Keratinocyte (primary cell): Measurements from ENCODE around the gene MYBPC2. TPM values are rescaled to one million over a fixed set of nuclear protein-coding genes. Genes with fewer than 3 reads are reported as not detected.
A peak's percentile ranks its signal among the peaks of the same experiment; 100 is the strongest.

Experiments
- DNase-seq: peaks from one replicate; pipeline ENCODE4 v3.0.0-alpha.2; 2011; ENCODE audit warnings: low read depth, missing footprints, low spot score
- FAIRE-seq: peaks from 2 replicates; lab custom pipeline; 2011; peaks lifted over from hg19 to GRCh38; lab: Jason Lieb, UNC
- H2AFZ ChIP-seq: 2 replicates; pipeline ENCODE4 v1.6.0; 2012; ENCODE audit warnings: low read length, control low read depth, inconsistent platforms; ENCODE audit not compliant: control insufficient read depth
- H3K27ac ChIP-seq: 2 replicates; pipeline ENCODE4 v1.5.1; 2011; ENCODE audit warnings: low read length; ENCODE audit not compliant: control insufficient read depth, insufficient read depth
- H3K27me3 ChIP-seq: 3 replicates; pipeline ENCODE4 v1.6.0; 2011; ENCODE audit warnings: low read length; ENCODE audit not compliant: control insufficient read depth, insufficient read depth; ENCODE audit errors: extremely low read depth
- H3K36me3 ChIP-seq, 2 experiments: 2 replicates in 1 of 2; 3 replicates in 1 of 2; pipeline ENCODE4 v1.5.1; 2011; ENCODE audit warnings: low read length in 2 of 2, mild to moderate bottlenecking in 1 of 2; ENCODE audit not compliant: control insufficient read depth in 2 of 2, insufficient read depth in 2 of 2; ENCODE audit errors: extremely low read depth in 1 of 2
- H3K4me1 ChIP-seq: 3 replicates; pipeline ENCODE4 v1.5.1; 2011; ENCODE audit warnings: low read length; ENCODE audit not compliant: control insufficient read depth, insufficient read depth; ENCODE audit errors: extremely low read depth
- H3K4me2 ChIP-seq: 3 replicates; pipeline ENCODE4 v1.6.0; 2011; ENCODE audit warnings: low read depth, low read length; ENCODE audit not compliant: control insufficient read depth, insufficient read depth; ENCODE audit errors: extremely low read depth
- H3K4me3 ChIP-seq, 3 experiments: fragments of 200-600 bp in 1 of 3; sonication (generic) in 1 of 3; 2 replicates in 2 of 3; 3 replicates in 1 of 3; pipeline ENCODE4 v1.5.1; 2011 to 2016; ENCODE audit warnings: low read length in 3 of 3, mild to moderate bottlenecking in 3 of 3, control low read depth in 2 of 3, inconsistent platforms in 1 of 3, low read depth in 1 of 3, mixed read lengths in 1 of 3, mixed run types in 1 of 3, moderate library complexity in 1 of 3; ENCODE audit not compliant: control insufficient read depth in 2 of 3, insufficient read depth in 2 of 3; ENCODE audit errors: extremely low read depth in 1 of 3
- H3K79me2 ChIP-seq: 2 replicates; pipeline ENCODE4 v1.6.0; 2012; ENCODE audit warnings: low read length; ENCODE audit not compliant: control insufficient read depth, insufficient read depth
- H3K9ac ChIP-seq: 3 replicates; pipeline ENCODE4 v1.6.0; 2011; ENCODE audit warnings: low read length; ENCODE audit not compliant: control insufficient read depth, insufficient read depth; ENCODE audit errors: extremely low read depth
- H3K9me1 ChIP-seq: 3 replicates; pipeline ENCODE4 v1.6.0; 2011; ENCODE audit warnings: low read length; ENCODE audit not compliant: control insufficient read depth, insufficient read depth; ENCODE audit errors: extremely low read depth
- H3K9me3 ChIP-seq: 2 replicates; pipeline ENCODE4 v1.5.1; 2012; ENCODE audit warnings: low read depth, low read length; ENCODE audit not compliant: control insufficient read depth
- H4K20me1 ChIP-seq: 3 replicates; pipeline ENCODE4 v1.6.0; 2011; ENCODE audit warnings: low read length; ENCODE audit not compliant: control insufficient read depth, insufficient read depth; ENCODE audit errors: extremely low read depth
- EZH2 ChIP-seq: IDR thresholded peaks from one replicate; pipeline ENCODE4 v1.6.1; 2012; ENCODE audit warnings: inconsistent platforms, mild to moderate bottlenecking, low read length, moderate library complexity
- dilution Hi-C: fragments of 300-500 bp; cut with MboI; formaldehyde crosslinking; loops from one replicate; pipeline ENCODE4 v1.7.0; 2020; ENCODE audit warnings: low sequenced_read_pairs; ENCODE audit not compliant: extremely low pct_ligation_motif_present
- polyA plus RNA-seq, 5 experiments: library from polyadenylated mRNA; depleted of rRNA in 3 of 5; stranded (reverse) in 3 of 5; stranded (forward) in 1 of 5; unstranded in 1 of 5; fragments of >200 nt; gene quantifications; 1 replicate in 1 of 5; 2 replicates in 3 of 5; 3 replicates in 1 of 5; pipeline versions ENCODE4 v1.2.1 to v1.2.3, GENCODE V29; 2011 to 2012; ENCODE audit warnings: missing spikeins in 2 of 5, low read depth in 1 of 5, low replicate concordance in 1 of 5
- TF ChIP-seq, protein P1 (sequence below), 3 experiments: IDR thresholded peaks in 1 of 3; conservative IDR thresholded peaks in 1 of 3; optimal IDR thresholded peaks in 1 of 3; 2 replicates in 2 of 3; 3 replicates in 1 of 3; pipeline versions ENCODE3 to v1.5.1; 2011; ENCODE audit warnings: low read length in 3 of 3, mild to moderate bottlenecking in 3 of 3, moderate library complexity in 2 of 3, control low read depth in 1 of 3, inconsistent platforms in 1 of 3; ENCODE audit not compliant: insufficient read depth in 2 of 3; ENCODE audit errors: extremely low read depth in 1 of 3

The MYBPC2 gene
- polyA plus RNA-seq, 1 donor (not counting 4 experiments of a cell fraction or from before 2014, with no cell fraction given), result not detected

DNA sequence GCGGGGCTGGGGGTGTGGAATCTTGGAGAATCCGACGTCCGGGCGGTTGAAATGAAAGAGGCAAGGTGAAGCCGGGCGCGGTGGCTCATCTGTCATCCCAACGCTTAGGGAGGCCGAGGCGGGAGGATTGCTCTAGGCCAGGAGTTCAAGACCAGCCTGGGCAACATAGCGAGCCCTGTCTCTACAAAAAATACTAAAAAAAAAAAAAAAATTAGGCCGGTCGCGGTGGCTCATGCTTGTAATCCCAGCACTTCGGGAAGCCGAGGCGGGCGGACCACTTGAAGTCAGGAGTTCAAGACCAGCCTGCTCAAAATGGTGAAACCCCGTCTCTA is 44.2 kb downstream of the MYBPC2 start:
- no peak for DNase-seq
- peak overlapping the region; percentile 74 for H3K4me2 ChIP-seq
- peaks cover 6% of the 10 kb centered on the region for H4K20me1 ChIP-seq
- no peak overlapping the region for H2AFZ ChIP-seq
- H3K79me2 ChIP-seq, result peaks cover 19% of the 10 kb centered on the region
- H3K36me3 ChIP-seq, result peaks cover 7 to 16% of the 10 kb centered on the region in 2 experiments
- dilution Hi-C loops, result no loop called here
- H3K27me3 ChIP-seq, result no peaks in the 10 kb centered on the region
- TF ChIP-seq, protein P1, sequence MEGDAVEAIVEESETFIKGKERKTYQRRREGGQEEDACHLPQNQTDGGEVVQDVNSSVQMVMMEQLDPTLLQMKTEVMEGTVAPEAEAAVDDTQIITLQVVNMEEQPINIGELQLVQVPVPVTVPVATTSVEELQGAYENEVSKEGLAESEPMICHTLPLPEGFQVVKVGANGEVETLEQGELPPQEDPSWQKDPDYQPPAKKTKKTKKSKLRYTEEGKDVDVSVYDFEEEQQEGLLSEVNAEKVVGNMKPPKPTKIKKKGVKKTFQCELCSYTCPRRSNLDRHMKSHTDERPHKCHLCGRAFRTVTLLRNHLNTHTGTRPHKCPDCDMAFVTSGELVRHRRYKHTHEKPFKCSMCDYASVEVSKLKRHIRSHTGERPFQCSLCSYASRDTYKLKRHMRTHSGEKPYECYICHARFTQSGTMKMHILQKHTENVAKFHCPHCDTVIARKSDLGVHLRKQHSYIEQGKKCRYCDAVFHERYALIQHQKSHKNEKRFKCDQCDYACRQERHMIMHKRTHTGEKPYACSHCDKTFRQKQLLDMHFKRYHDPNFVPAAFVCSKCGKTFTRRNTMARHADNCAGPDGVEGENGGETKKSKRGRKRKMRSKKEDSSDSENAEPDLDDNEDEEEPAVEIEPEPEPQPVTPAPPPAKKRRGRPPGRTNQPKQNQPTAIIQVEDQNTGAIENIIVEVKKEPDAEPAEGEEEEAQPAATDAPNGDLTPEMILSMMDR (optimal IDR thresholded peaks at IDR 0.05 in 1 of 3, IDR thresholded peaks at IDR 0.05 in 1 of 3, conservative IDR thresholded peaks at IDR 0.05 in 1 of 3; ENCODE audit: extremely low read depth in 1 of 3, insufficient read depth in 2 of 3, low read length in 3 of 3), result no peak
- no peak for TF ChIP-seq EZH2
- H3K4me3 ChIP-seq, result peak overlapping the region; percentile 85 to 94 (median 93)
- no peaks in the 10 kb centered on the region for H3K9me3 ChIP-seq
- H3K27ac ChIP-seq, result no peak overlapping the region
- peaks cover 6% of the 10 kb centered on the region for H3K4me1 ChIP-seq
- H3K9ac ChIP-seq, result peak overlapping the region; percentile 85
- no peak for FAIRE-seq
- peaks cover 2% of the 10 kb centered on the region for H3K9me1 ChIP-seq

- Histone ChIP-seq H3K4me3 (peak overlapping the region in 1 of 3 experiments; percentile 93), H3K27me3 (no peaks in the 10 kb centered on the region), H3K9me3 (no peaks in the 10 kb centered on the region), H3K36me3 (peaks cover 7 to 19% of the 10 kb centered on the region in 2 experiments), H3K27ac (no peak overlapping the region), H3K4me2 (peak overlapping the region; percentile 74), H2AFZ (no peak overlapping the region), H4K20me1 (peaks cover 6% of the 10 kb centered on the region), H3K9ac (no peak overlapping the region), H3K4me1 (peaks cover 6% of the 10 kb centered on the region), H3K9me1 (peaks cover 2% of the 10 kb centered on the region), H3K79me2 (peaks cover 19% of the 10 kb centered on the region)
- dilution Hi-C loops, result no loop called here
- FAIRE-seq (no peak), DNase-seq (no peak)
- TF ChIP-seq, protein P1 (optimal IDR thresholded peaks at IDR 0.05 in 1 of 3, IDR thresholded peaks at IDR 0.05 in 1 of 3, conservative IDR thresholded peaks at IDR 0.05 in 1 of 3; ENCODE audit: extremely low read depth in 1 of 3, insufficient read depth in 2 of 3, low read length in 3 of 3), result no peak
- TF ChIP-seq EZH2, result no peak
Measured at GRCh38 chr19:50477751-50478515, 45.2 kb downstream of the MYBPC2 start.
